Kidney (tissue), 14 donors: ENCODE results near the gene LGALS7. TPM values are rescaled to one million over a fixed set of nuclear protein-coding genes. Genes with fewer than 3 reads are reported as not detected.

Source experiments
- DNase-seq, 5 donors: peaks; one replicate each; pipeline ENCODE4 v3.0.0-alpha.2; 2013 to 2020
- FAIRE-seq: peaks from 2 replicates; lab custom pipeline; 2012; peaks lifted over from hg19 to GRCh38; lab: Jason Lieb, UNC
- H3K27ac ChIP-seq, 2 donors: one replicate each; pipeline ENCODE4 v1.7.0; 2013; ENCODE audit warnings: low read depth in 2 of 2, low read length in 2 of 2, inconsistent platforms in 1 of 2
- H3K27me3 ChIP-seq: one replicate; pipeline ENCODE4 v1.7.1; 2013; ENCODE audit warnings: low read length, inconsistent platforms; ENCODE audit not compliant: control insufficient read depth, insufficient read depth
- H3K36me3 ChIP-seq, 3 donors: one replicate each; pipeline versions ENCODE4 v1.7.0 to v1.7.1; 2013; ENCODE audit warnings: low read length in 3 of 3, control low read depth in 1 of 3, inconsistent platforms in 1 of 3; ENCODE audit not compliant: insufficient read depth in 3 of 3, control insufficient read depth in 2 of 3
- H3K4me1 ChIP-seq, 3 donors: one replicate each; pipeline versions ENCODE4 v1.7.0 to v1.7.1; 2013; ENCODE audit warnings: low read length in 3 of 3, inconsistent platforms in 1 of 3, low read depth in 1 of 3; ENCODE audit not compliant: control insufficient read depth in 2 of 3, insufficient read depth in 2 of 3
- H3K4me3 ChIP-seq, 3 donors: one replicate each; pipeline versions ENCODE4 v1.7.0 to v1.8.1; 2013; ENCODE audit warnings: low read length in 3 of 3, control low read depth in 1 of 3, inconsistent platforms in 1 of 3
- H3K9ac ChIP-seq, 3 donors: one replicate each; pipeline versions ENCODE4 v1.7.0 to v1.7.1; 2013; ENCODE audit warnings: low read length in 3 of 3, control low read depth in 1 of 3, inconsistent platforms in 1 of 3
- H3K9me3 ChIP-seq, 3 donors: one replicate each; pipeline versions ENCODE4 v1.7.0 to v1.7.1; 2013; ENCODE audit warnings: low read length in 3 of 3, control low read depth in 1 of 3, inconsistent platforms in 1 of 3; ENCODE audit not compliant: control insufficient read depth in 2 of 3, insufficient read depth in 1 of 3
- intact Hi-C: fragments of 100-400 bp; cut with DNase I; formaldehyde crosslinking; loops from one replicate; pipeline ENCODE4 v1.11.1; 2022
- polyA plus RNA-seq: library from polyadenylated mRNA; stranded (reverse); fragments of 350-450 nt; fragmentation: Illumina TruSeq; extraction: RNeasy Lipid Tissue Mini Kit (QIAGEN cat#74804); gene quantifications from one replicate; pipeline ENCODE4 v1.2.3, GENCODE V29; 2014; ENCODE audit warnings: low read depth, low replicate concordance; ENCODE audit not compliant: insufficient read depth
- total RNA-seq: library from RNA; stranded (reverse); fragmentation: NEBNext Ultra II Directional; extraction: Animal tissue kit (Norgen Biotek cat#: 25700); gene quantifications from one replicate; pipeline ENCODE4 v1.2.1, GENCODE V29; 2021
- TF ChIP-seq, protein P1 (sequence below): IDR thresholded peaks from 3 replicates; pipeline ENCODE4 v1.5.1; 2012; ENCODE audit warnings: mild to moderate bottlenecking, moderate library complexity, borderline replicate concordance; ENCODE audit not compliant: insufficient read depth; ENCODE audit errors: extremely low read depth
- donor health status: control.
- donor health status: control.
- donor health status: control.
- donor health status: control.
- donor health status: control.
- donor health status: DM: yes; HTN: yes; CAD: no.
- donor health status: Normal renal cell carcinoma (clear cell type).

LGALS7 gene
- total and polyA plus RNA-seq, 2 donors from 2014 or later, result 1.3 TPM; not detected in 1

DNA sequence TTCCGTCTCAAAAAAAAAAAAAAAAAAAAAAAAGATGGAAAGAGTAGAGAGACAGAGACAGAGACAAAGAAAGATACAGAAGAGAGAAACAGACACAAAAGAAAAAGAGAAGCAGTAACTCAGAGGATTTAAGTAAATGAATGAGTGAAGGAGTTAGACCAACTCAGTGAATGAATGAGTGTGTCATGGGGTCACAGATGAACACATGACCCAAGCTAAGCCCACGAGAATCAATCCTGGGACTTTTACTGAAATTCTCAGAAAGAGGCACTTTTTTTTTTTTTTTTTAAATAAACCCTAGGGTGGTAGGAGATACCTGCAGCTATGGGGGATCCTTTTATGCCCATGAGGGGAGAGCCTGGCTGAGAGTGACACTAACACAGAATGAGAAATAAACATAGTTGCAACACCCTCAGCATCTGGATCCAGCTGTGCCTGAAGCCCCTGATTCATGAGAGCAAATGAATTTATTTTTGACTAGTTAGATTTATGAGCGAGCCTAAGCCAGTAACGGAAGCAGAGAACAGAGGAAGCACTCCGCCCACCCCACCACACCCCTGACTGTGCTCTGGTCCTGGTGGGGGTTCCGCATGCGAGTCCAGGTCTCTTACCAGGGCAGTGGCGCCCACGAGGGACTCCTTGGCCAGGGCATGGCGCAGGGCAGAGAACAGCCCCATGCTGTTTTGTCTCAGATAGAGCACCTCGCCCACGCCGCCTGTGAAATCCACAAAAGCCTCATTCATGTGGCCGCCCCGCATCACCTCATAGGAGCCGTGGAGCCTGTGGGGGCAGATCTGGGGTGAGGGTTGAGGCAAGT lies 33.7 kb downstream of the LGALS7 start:
- Histone ChIP-seq H3K27ac (no peak overlapping the region), H3K4me3 (no peak overlapping the region), H3K9ac (no peak overlapping the region), H3K9me3 (no peaks in the 10 kb centered on the region), H3K27me3 (no peaks in the 10 kb centered on the region), H3K36me3 (no peaks in the 10 kb centered on the region), H3K4me1 (no peaks in the 10 kb centered on the region)
- DNase-seq (no peak), FAIRE-seq (no peak)
- intact Hi-C loops, result no loop called here
- TF ChIP-seq, protein P1, sequence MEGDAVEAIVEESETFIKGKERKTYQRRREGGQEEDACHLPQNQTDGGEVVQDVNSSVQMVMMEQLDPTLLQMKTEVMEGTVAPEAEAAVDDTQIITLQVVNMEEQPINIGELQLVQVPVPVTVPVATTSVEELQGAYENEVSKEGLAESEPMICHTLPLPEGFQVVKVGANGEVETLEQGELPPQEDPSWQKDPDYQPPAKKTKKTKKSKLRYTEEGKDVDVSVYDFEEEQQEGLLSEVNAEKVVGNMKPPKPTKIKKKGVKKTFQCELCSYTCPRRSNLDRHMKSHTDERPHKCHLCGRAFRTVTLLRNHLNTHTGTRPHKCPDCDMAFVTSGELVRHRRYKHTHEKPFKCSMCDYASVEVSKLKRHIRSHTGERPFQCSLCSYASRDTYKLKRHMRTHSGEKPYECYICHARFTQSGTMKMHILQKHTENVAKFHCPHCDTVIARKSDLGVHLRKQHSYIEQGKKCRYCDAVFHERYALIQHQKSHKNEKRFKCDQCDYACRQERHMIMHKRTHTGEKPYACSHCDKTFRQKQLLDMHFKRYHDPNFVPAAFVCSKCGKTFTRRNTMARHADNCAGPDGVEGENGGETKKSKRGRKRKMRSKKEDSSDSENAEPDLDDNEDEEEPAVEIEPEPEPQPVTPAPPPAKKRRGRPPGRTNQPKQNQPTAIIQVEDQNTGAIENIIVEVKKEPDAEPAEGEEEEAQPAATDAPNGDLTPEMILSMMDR, result no peak

DNA sequence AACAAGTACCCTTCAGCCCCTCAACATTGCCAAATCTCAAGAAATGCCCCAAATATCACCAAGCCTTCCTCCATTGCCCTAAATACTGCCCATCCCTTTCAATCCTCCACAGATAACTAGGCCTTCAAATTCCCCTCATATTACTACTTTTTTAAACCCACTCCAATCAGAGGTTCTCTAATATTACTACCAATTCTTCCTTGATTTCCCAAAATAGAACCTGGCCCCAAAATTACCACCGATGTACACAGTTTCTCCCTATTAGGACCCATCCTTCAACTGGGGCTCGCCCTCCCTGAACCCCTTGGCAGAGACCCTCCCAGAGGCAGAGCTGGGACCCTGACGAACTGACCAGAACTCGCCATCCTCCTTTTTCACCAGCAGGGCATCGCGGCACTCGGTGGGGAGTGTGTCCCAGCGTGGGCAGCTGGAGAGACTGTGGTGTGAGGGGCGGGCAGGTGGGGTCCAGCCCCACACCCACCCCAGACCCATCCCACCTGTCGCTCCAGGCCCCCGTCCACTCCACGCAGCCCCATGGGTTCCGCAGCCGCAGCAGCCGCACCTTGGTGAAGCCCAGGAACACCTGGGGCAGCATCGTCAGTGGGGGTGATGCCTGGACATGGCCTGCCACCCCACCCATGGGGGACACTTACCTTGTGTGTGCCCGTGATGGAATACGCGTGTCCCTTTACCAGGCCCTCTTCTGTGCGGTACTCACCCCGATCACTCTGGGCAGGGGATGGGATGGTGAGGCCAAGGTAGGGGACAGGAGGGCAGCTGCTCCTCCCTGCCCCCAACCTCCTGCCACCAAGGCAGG lies 35.2 kb downstream of the LGALS7 start:
- H3K4me3 ChIP-seq, result no peak overlapping the region
- H3K36me3 ChIP-seq, result no peaks in the 10 kb centered on the region
- H3K4me1 ChIP-seq, result peaks cover 0 to 2% (median 0%) of the 10 kb centered on the region in 3 donors
- no peak overlapping the region for H3K27ac ChIP-seq
- peak in 2 of 5 donors; percentile 51 to 80 for DNase-seq
- H3K27me3 ChIP-seq, result no peaks in the 10 kb centered on the region
- H3K9me3 ChIP-seq, result no peaks in the 10 kb centered on the region
- TF ChIP-seq, protein P1, result no peak
- intact Hi-C loops, result no loop called here
- no peak overlapping the region for H3K9ac ChIP-seq
- no peak for FAIRE-seq

DNA sequence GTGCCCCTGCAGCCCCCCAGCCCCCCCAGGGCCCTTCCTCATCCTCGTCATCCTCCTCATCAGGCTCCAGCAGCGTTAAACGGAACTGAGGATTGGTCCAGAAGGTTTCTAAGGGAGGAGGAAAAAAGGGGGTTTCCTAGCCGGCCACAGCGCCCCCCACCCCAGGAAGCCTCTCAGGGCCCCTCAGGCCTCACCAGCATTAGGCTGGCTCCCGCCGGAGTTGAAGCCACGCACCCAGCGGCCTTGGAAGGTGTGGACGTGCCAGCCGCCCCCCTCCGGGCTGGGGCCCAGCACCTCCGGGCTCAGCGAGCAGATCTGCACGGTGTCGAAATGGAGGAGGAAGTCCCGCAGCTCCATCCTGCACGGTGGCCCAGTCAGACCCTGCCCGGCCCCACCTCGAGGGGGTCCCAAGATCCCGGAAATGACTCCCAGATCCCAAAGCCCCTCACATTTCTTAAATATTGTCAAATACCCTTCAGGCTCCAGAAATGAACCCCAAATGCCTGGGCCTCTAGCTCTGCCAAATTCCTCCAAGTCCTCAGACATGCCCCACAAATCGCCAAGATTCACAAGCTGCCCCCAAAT lies 35.9 kb downstream of the LGALS7 start:
- intact Hi-C loops, result no loop called here
- H3K4me3 ChIP-seq, result no peak overlapping the region
- H3K9ac ChIP-seq, result no peak overlapping the region
- no peaks in the 10 kb centered on the region for H3K27me3 ChIP-seq
- FAIRE-seq, result no peak
- TF ChIP-seq, protein P1, result no peak
- H3K36me3 ChIP-seq, result no peaks in the 10 kb centered on the region
- H3K27ac ChIP-seq, result no peak overlapping the region
- DNase-seq, result peak in 2 of 5 donors; percentile 9 to 81
- H3K9me3 ChIP-seq, result no peaks in the 10 kb centered on the region
- H3K4me1 ChIP-seq, result peaks cover 0 to 2% (median 0%) of the 10 kb centered on the region in 3 donors
